OCI-M2 (cell line): ENCODE measurements around the gene SNX3.

Source experiments
- DNase-seq: peaks from one replicate; lab custom pipeline; 2025; ENCODE audit not compliant: unreplicated experiment; lab: John Stamatoyannopoulos, UW

Gene SNX3

GRCh38 chr6:108209738-108210137 lies 51.1 kb downstream of the SNX3 start:
- DNase-seq, result no peak

GRCh38 chr6:108207013-108207412 lies 53.8 kb downstream of the SNX3 start:
- no peak for DNase-seq

GRCh38 chr6:108203189-108204112 lies 57.4 kb downstream of the SNX3 start:
- no peak for DNase-seq

- DNase-seq, result no peak
Measured at GRCh38 chr6:108200631-108201030, 60.2 kb downstream of the SNX3 start.

- no peak for DNase-seq
Measured at GRCh38 chr6:108200186-108200585, 60.7 kb downstream of the SNX3 start.

GRCh38 chr6:108198761-108199498 lies 61.9 kb downstream of the SNX3 start:
- no peak for DNase-seq

- no peak for DNase-seq
Measured at GRCh38 chr6:108195209-108195608, 65.6 kb downstream of the SNX3 start.

- no peak for DNase-seq
Measured at GRCh38 chr6:108194503-108194902, 66.3 kb downstream of the SNX3 start.

- DNase-seq, result no peak
Measured at GRCh38 chr6:108193835-108194234, 67.0 kb downstream of the SNX3 start.

- DNase-seq, result no peak
Measured at GRCh38 chr6:108193131-108193530, 67.7 kb downstream of the SNX3 start.

- DNase-seq, result no peak
Measured at GRCh38 chr6:108187519-108187918, 73.3 kb downstream of the SNX3 start.

- no peak for DNase-seq
Measured at GRCh38 chr6:108186226-108186625, 74.6 kb downstream of the SNX3 start.

GRCh38 chr6:108180776-108181175 lies 80.1 kb downstream of the SNX3 start:
- DNase-seq, result no peak

GRCh38 chr6:108180266-108180665 lies 80.6 kb downstream of the SNX3 start:
- DNase-seq, result no peak

GRCh38 chr6:108179741-108180140 lies 81.1 kb downstream of the SNX3 start:
- no peak for DNase-seq

GRCh38 chr6:108176281-108177089 lies 84.4 kb downstream of the SNX3 start:
- DNase-seq, result no peak

GRCh38 chr6:108175592-108176279 lies 85.1 kb downstream of the SNX3 start:
- no peak for DNase-seq

GRCh38 chr6:108175176-108175591 lies 85.7 kb downstream of the SNX3 start:
- DNase-seq, result no peak

GRCh38 chr6:108174371-108175175 lies 86.3 kb downstream of the SNX3 start:
- DNase-seq, result no peak
